C4-2B (cell line): ENCODE results near the gene CARD18.

Experiments used
- CTCF ChIP-seq: fragments of 450-650 bp; conservative IDR thresholded peaks from 2 replicates; pipeline ENCODE4 v1.5.1; 2017; ENCODE audit warnings: mild to moderate bottlenecking
- ZFX ChIP-seq: fragments of 450-650 bp; IDR thresholded peaks from 2 replicates; pipeline ENCODE4 v1.6.1; 2017

- TF ChIP-seq CTCF = no peak
- no peak for TF ChIP-seq ZFX
Measured at GRCh38 chr11:105109855-105110687, 29.5 kb downstream of the CARD18 start.
